Hepatocyte (in vitro differentiated cells): ENCODE measurements around the gene LENG8. TPM values are rescaled to one million over a fixed set of nuclear protein-coding genes. Genes with fewer than 3 reads are reported as not detected.
"Not testable (repeated sequence)": the region's sequence is repeated elsewhere in the genome, so short reads cannot be mapped to it uniquely, and the experiment has no call there.

Experiments
- DNase-seq: peaks from one replicate; pipeline ENCODE4 v3.0.0-alpha.2; 2016; ENCODE audit warnings: low spot score
- H2AFZ ChIP-seq: fragments of 200-600 bp; sonication (generic); 2 replicates; pipeline ENCODE4 v1.6.0; 2016; ENCODE audit warnings: antibody characterized with exemption, mild to moderate bottlenecking
- H3K27ac ChIP-seq: fragments of 200-600 bp; sonication (generic); 2 replicates; pipeline ENCODE4 v1.5.1; 2016; ENCODE audit warnings: mild to moderate bottlenecking
- H3K27me3 ChIP-seq: fragments of 200-600 bp; sonication (generic); 2 replicates; pipeline ENCODE4 v1.6.1; 2016
- H3K36me3 ChIP-seq: fragments of 200-600 bp; sonication (generic); replicated peaks from 2 replicates; pipeline ENCODE4 v1.5.1; 2016; ENCODE audit warnings: low read depth; ENCODE audit not compliant: insufficient read depth
- H3K4me1 ChIP-seq: fragments of 200-600 bp; sonication (generic); 2 replicates; pipeline ENCODE4 v1.5.1; 2016; ENCODE audit warnings: mild to moderate bottlenecking, moderate library complexity; ENCODE audit not compliant: insufficient read depth
- H3K4me2 ChIP-seq: fragments of 200-600 bp; sonication (generic); 2 replicates; pipeline ENCODE4 v1.6.0; 2016
- H3K4me3 ChIP-seq: fragments of 200-600 bp; sonication (generic); 2 replicates; pipeline ENCODE4 v1.5.1; 2016; ENCODE audit warnings: mild to moderate bottlenecking
- H3K79me2 ChIP-seq: fragments of 200-600 bp; sonication (generic); 2 replicates; pipeline ENCODE4 v1.6.0; 2017; ENCODE audit warnings: mild to moderate bottlenecking
- H3K9me2 ChIP-seq: fragments of 200-600 bp; sonication (generic); replicated peaks from 2 replicates; pipeline ENCODE4 v1.6.0; 2017; ENCODE audit warnings: mild to moderate bottlenecking; ENCODE audit not compliant: insufficient read depth
- H3K9me3 ChIP-seq: fragments of 200-600 bp; sonication (generic); 2 replicates; pipeline ENCODE4 v1.5.1; 2016; ENCODE audit warnings: low read depth, mild to moderate bottlenecking
- H4K20me1 ChIP-seq: fragments of 200-600 bp; sonication (generic); 2 replicates; pipeline ENCODE4 v1.6.0; 2016; ENCODE audit warnings: mild to moderate bottlenecking; ENCODE audit not compliant: insufficient read depth, poor library complexity, severe bottlenecking
- CTCF ChIP-seq: fragments of 200-600 bp; sonication (generic); IDR thresholded peaks from 2 replicates; pipeline ENCODE4 v1.5.1; 2016; ENCODE audit warnings: antibody characterized with exemption, mild to moderate bottlenecking; ENCODE audit not compliant: poor library complexity
- EZH2 ChIP-seq: fragments of 200-600 bp; sonication (generic); IDR thresholded peaks from 2 replicates; pipeline ENCODE4 v1.6.1; 2016; ENCODE audit warnings: antibody characterized with exemption, mild to moderate bottlenecking, borderline replicate concordance
- EZH2phosphoT487 ChIP-seq: fragments of 200-600 bp; sonication (generic); IDR thresholded peaks from one replicate; pipeline ENCODE4 v1.6.1; 2018; ENCODE audit warnings: antibody characterized with exemption, mild to moderate bottlenecking, low read depth, moderate library complexity; ENCODE audit not compliant: unreplicated experiment, severe bottlenecking
- WGBS: methylation state at CpG from one replicate; pipeline ENCODE4 v1.1.6; 2016; ENCODE audit warnings: low lambda C conversion rate; ENCODE audit errors: missing lambda C conversion rate; 5-methylcytosine and 5-hydroxymethylcytosine counted together
- polyA plus RNA-seq: library from polyadenylated mRNA; unstranded; fragments of >200 nt; fragmentation: Nextera tagmentation; extraction: Ambion mirVana; gene quantifications from 2 replicates; pipeline ENCODE4 v1.2.1, GENCODE V29; 2016
- total RNA-seq: library from RNA; depleted of rRNA; stranded (reverse); fragments of >200 nt; gene quantifications from 2 replicates; pipeline ENCODE4 v1.2.3, GENCODE V29; 2014

The LENG8 gene
- total and polyA plus RNA-seq, 2 experiments from 2014 or later, result 36.6 to 54.0 TPM

GRCh38 chr19:54493967-54494585 is 45.1 kb downstream of the LENG8 start:
- no peaks in the 10 kb centered on the region for H3K9me2 ChIP-seq
- no peak for TF ChIP-seq CTCF
- no peak for TF ChIP-seq EZH2
- no peak for TF ChIP-seq EZH2phosphoT487
- H3K27me3 ChIP-seq, result no peaks in the 10 kb centered on the region
- no peak overlapping the region for H3K27ac ChIP-seq
- H3K4me2 ChIP-seq, result no peak overlapping the region
- 60% methylated on average over 10 of the region's 10 CpGs for WGBS
- H3K9me3 ChIP-seq, result no peaks in the 10 kb centered on the region
- no peaks in the 10 kb centered on the region for H3K4me1 ChIP-seq
- DNase-seq, result no peak
- no peaks in the 10 kb centered on the region for H3K36me3 ChIP-seq
- H4K20me1 ChIP-seq, result no peaks in the 10 kb centered on the region
- no peak overlapping the region for H2AFZ ChIP-seq
- H3K79me2 ChIP-seq, result no peaks in the 10 kb centered on the region
- H3K4me3 ChIP-seq, result no peak overlapping the region

GRCh38 chr19:54495284-54495683 is 46.3 kb downstream of the LENG8 start:
- not testable (repeated sequence) for H3K27me3 ChIP-seq, H3K79me2 ChIP-seq

GRCh38 chr19:54497747-54498450 is 48.9 kb downstream of the LENG8 start:
- H3K4me1 ChIP-seq, H3K9me2 ChIP-seq, H3K27ac ChIP-seq, H3K79me2 ChIP-seq, H3K36me3 ChIP-seq, H3K9me3 ChIP-seq, H3K27me3 ChIP-seq, H3K4me2 ChIP-seq, H4K20me1 ChIP-seq, H2AFZ ChIP-seq, DNase-seq, H3K4me3 ChIP-seq: not testable (repeated sequence)
- 71% methylated on average over 13 of the region's 15 CpGs for WGBS

More at GRCh38 chr19:54495284-54495683, 46.3 kb downstream of the LENG8 start:
- not testable (repeated sequence) for H3K4me2 ChIP-seq, H3K4me3 ChIP-seq, H3K27ac ChIP-seq, H2AFZ ChIP-seq, H3K4me1 ChIP-seq, DNase-seq, H4K20me1 ChIP-seq, H3K36me3 ChIP-seq, H3K9me2 ChIP-seq, H3K9me3 ChIP-seq
- 63% methylated on average over 5 of the region's 5 CpGs for WGBS

GRCh38 chr19:54498451-54498772 is 49.4 kb downstream of the LENG8 start:
- H3K9me3 ChIP-seq, H3K4me3 ChIP-seq, H3K27ac ChIP-seq, H2AFZ ChIP-seq, H4K20me1 ChIP-seq, H3K4me2 ChIP-seq, H3K36me3 ChIP-seq, H3K9me2 ChIP-seq, H3K4me1 ChIP-seq, H3K27me3 ChIP-seq, H3K79me2 ChIP-seq, DNase-seq: not testable (repeated sequence)
- 66% methylated on average over 9 of the region's 9 CpGs for WGBS

GRCh38 chr19:54502518-54503048 is 53.6 kb downstream of the LENG8 start, which contains the start of gene LAIR2:
Gene LAIR2 (plus strand): TSS chr19:54502831. CDS start chr19:54502919, 88 bp downstream.
- Histone ChIP-seq H4K20me1 (no peaks in the 10 kb centered on the region), H3K27ac (no peak within 1 kb of the TSS), H3K4me1 (no peaks in the 10 kb centered on the region), H3K79me2 (no peaks in the 10 kb centered on the region), H3K36me3 (no peaks in the 10 kb centered on the region), H3K27me3 (no peaks in the 10 kb centered on the region), H3K9me3 (no peaks in the 10 kb centered on the region), H2AFZ (no peak within 1 kb of the TSS), H3K4me2 (no peak within 1 kb of the TSS), H3K9me2 (no peaks in the 10 kb centered on the region), H3K4me3 (no peak within 1 kb of the TSS)
- 70% methylated on average over 14 of the region's 14 CpGs for WGBS
- TF ChIP-seq EZH2 (no peak), EZH2phosphoT487 (no peak), CTCF (no peak)
- no peak for DNase-seq

GRCh38 chr19:54505542-54505941 is 56.5 kb downstream of the LENG8 start:
- H3K36me3 ChIP-seq, H3K79me2 ChIP-seq, DNase-seq, H3K4me1 ChIP-seq, H2AFZ ChIP-seq, H3K4me3 ChIP-seq, H3K27me3 ChIP-seq, H4K20me1 ChIP-seq, H3K4me2 ChIP-seq, H3K27ac ChIP-seq, H3K9me3 ChIP-seq, H3K9me2 ChIP-seq: not testable (repeated sequence)
- WGBS, result 80% methylated on average over 4 of the region's 4 CpGs
